HFF-Myc (cell line): Measurements from ENCODE around the gene C16orf92.

Experiments
- DNase-seq: peaks from one replicate; pipeline ENCODE4 v3.0.0-alpha.2; 2011; ENCODE audit warnings: low read depth; ENCODE audit errors: extremely low read depth
- H3K4me3 ChIP-seq: replicated peaks from 2 replicates; pipeline ENCODE4 v1.5.1; 2011; ENCODE audit warnings: low read depth, mild to moderate bottlenecking, control low read depth, low read length
- TF ChIP-seq, protein P1 (sequence below): IDR thresholded peaks from 2 replicates; pipeline ENCODE4 v1.5.1; 2012; ENCODE audit warnings: mild to moderate bottlenecking, low read depth, low read length, control low read depth; ENCODE audit errors: missing control alignments

The C16orf92 gene

DNA sequence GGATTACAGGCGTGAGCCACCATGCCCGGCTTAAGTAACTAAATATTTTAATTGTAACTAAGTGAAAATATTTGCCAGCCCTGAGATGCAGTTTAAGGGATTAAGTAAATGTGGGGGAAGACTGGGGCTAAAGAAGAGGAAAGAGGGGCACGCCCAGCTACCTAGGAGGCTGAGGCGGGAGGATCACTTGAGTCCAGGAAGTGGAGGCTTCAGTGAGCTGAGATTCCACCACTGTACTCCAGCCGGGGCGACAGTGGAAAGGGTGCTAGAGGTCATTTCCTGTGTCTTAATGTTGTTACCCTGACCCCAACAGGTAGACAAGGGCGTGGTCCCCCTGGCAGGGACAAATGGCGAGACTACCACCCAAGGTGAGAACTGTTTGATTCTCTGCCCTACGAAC lies 45.3 kb downstream of the C16orf92 start:
- DNase-seq: no peak
- TF ChIP-seq, protein P1, sequence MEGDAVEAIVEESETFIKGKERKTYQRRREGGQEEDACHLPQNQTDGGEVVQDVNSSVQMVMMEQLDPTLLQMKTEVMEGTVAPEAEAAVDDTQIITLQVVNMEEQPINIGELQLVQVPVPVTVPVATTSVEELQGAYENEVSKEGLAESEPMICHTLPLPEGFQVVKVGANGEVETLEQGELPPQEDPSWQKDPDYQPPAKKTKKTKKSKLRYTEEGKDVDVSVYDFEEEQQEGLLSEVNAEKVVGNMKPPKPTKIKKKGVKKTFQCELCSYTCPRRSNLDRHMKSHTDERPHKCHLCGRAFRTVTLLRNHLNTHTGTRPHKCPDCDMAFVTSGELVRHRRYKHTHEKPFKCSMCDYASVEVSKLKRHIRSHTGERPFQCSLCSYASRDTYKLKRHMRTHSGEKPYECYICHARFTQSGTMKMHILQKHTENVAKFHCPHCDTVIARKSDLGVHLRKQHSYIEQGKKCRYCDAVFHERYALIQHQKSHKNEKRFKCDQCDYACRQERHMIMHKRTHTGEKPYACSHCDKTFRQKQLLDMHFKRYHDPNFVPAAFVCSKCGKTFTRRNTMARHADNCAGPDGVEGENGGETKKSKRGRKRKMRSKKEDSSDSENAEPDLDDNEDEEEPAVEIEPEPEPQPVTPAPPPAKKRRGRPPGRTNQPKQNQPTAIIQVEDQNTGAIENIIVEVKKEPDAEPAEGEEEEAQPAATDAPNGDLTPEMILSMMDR: no peak
- H3K4me3 ChIP-seq: peak overlapping the region; percentile 8; the same call in 1 of the 2 replicates

DNA sequence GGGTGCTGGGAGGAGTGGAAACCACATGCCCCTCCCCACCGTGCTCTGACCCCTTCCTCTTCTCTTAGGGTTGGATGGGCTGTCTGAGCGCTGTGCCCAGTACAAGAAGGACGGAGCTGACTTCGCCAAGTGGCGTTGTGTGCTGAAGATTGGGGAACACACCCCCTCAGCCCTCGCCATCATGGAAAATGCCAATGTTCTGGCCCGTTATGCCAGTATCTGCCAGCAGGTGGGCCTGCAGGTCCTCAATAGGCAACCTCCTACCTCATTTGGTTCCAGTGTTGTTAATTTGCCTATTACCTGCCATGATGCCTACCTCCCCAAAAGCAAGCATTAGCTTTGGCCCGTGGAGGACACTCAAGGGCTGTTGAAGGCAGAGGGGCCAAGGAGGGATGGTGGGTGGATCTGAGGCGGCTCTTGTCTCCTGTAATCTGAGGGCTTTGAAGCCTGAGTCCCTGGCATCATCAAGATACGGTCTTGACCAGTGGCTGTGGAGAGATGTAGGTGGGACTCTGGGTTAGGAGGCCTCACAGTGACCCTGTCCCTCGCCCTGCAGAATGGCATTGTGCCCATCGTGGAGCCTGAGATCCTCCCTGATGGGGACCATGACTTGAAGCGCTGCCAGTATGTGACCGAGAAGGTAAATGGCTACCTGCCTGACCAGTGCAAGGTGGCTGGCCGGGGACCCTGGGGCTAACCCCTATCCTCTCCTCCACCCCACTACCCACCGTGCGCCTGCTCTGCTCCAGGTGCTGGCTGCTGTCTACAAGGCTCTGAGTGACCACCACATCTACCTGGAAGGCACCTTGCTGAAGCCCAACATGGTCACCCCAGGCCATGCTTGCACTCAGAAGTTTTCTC lies 46.0 kb downstream of the C16orf92 start:
- H3K4me3 ChIP-seq: peak overlapping the region; percentile 9
- TF ChIP-seq, protein P1: peak; percentile 56
- no peak for DNase-seq

DNA sequence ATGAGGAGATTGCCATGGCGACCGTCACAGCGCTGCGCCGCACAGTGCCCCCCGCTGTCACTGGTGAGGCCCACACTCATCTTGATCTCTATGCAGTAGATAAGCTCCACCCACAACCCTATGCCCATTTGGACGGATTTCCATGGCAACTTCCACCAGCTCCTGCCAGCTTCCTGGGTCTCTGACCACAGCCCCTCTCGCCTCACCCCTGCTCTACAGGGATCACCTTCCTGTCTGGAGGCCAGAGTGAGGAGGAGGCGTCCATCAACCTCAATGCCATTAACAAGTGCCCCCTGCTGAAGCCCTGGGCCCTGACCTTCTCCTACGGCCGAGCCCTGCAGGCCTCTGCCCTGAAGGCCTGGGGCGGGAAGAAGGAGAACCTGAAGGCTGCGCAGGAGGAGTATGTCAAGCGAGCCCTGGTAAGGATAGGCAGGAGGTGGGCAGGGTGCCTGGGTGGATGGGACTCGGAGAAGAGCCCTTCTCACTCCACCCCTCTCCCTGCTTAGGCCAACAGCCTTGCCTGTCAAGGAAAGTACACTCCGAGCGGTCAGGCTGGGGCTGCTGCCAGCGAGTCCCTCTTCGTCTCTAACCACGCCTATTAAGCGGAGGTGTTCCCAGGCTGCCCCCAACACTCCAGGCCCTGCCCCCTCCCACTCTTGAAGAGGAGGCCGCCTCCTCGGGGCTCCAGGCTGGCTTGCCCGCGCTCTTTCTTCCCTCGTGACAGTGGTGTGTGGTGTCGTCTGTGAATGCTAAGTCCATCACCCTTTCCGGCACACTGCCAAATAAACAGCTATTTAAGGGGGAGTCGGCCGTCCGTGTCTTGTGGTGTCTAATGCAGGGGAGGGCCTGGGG lies 46.8 kb downstream of the C16orf92 start:
- TF ChIP-seq, protein P1: no peak
- H3K4me3 ChIP-seq: peak overlapping the region; percentile 9; the same call in 1 of the 2 replicates
- no peak for DNase-seq

DNA sequence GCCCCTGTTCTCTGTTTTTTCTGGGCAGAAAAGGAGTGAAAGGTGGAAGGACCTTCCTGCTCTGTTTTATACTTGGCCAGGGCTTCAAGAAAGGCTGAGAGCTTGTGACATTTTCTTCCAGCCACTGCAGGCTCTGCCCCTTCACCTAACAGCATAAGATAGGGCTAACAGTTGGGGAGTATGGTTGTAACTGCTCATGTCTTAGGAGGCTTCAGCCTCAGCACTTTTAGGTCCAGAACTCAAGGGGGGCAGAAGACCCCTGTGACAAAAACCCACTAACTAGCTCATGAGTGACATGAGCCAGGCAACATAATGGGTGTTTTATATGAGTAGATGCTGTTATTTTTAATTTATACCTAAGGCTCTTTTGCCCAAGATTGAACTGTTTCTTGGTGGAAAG lies 47.5 kb downstream of the C16orf92 start:
- DNase-seq: no peak
- no peak overlapping the region for H3K4me3 ChIP-seq
- TF ChIP-seq, protein P1: no peak
